Activated naive CD8-positive, alpha-beta T cell treated with anti-CD3 and anti-CD28 coated beads, Interleukin-2, amount 50 U/mL, for 16 hours (primary cell): Measurements from ENCODE around the gene DHRS4.

Source experiments
- DNase-seq: peaks from one replicate; pipeline ENCODE4 v3.0.0-alpha.2; 2020; ENCODE audit warnings: low read depth, low spot score

Gene DHRS4

DNA sequence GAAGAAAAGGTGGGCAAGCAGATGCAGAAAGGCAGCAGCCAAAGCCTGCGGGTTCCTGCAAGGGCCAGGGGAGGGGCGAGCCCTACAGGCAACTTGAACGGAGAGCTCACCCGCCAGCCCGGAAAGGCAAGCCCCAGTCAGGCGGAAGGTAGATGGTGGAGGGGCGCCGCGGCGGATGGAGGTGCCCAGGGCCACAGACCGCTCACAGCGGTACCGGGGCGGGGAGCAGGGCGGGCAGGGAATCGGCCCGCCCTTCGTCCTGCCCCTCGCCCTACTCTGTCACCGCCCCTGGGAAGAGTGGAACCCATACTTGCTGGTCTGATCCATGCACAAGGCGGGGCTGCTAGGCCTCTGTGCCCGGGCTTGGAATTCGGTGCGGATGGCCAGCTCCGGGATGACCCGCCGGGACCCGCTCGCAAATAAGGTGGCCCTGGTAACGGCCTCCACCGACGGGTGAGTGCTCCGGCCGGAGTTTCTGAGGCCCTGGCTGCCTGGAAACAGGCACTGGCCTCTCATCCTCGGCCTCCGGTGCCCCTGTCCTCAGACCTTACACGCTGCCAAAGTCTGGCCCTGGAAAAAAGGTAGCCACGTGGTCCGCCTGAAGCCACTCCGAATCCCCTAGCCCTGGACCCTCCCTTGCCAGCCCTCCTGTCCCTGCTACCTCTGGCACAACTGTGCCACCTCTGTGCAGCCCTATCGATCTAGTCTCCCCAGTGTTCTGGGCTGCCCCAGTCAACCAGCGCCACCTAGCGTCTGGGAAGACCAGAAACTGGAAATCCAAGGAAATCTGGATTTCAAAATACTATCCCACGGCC, at the start of gene DHRS4:
TSS of gene DHRS4 (plus strand) at position 307 of the 815 bp plus-strand sequence. CDS start at position 326, 19 bp downstream.
- peak; percentile 47 for DNase-seq

DNA sequence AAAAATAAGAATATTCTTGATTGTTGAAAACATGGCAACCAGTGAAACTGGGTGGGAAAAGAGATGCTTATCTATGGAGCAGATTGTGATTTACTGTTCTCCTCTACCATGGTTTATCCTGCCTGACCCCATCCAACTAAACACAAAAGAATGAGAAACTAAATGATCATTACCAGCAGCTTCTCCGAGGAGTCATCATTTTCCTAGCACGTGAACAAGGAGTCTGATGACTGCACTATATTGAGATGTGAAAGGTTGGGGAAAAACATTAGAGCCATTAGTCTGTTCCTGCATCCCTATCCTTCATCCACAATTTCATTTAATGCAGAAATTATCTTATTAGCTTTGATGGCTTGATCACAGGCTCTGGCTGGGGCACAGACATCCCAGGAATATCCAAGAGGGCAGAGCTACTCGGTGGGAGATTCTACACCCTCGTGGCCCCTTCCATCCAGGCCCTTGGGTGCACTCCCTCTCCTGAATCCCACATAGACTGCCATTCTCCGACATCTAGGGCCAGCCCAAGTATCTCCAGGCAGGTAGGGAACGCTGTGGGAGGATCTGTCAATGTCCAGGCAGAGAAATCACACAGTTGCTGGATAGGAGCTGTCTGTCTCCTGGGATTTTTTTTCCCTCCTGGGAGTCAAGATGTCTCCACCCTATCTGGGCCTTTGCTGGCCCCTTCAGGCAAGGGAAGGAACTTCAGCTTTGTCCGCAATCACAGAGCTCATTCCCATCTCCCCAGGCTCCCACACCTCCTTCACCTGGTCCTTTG, 43.3 kb upstream of the DHRS4 start:
- DNase-seq: no peak

DNA sequence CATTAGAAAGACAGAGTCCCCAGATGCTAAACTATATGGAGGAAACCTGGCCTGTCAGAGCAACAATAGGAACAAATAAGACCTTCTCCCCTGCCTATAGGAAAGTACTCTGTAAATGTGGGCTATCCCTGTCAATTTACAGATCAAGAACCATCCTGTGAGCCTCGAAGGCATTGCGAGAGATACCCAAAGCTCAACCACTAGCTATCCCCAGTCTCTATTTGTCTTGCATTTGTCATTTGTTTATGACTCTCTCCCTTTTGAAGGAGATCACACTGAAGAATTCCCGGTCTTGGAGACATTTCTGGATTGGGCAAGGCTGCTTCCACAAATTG, 42.7 kb upstream of the DHRS4 start:
- no peak for DNase-seq

DNA sequence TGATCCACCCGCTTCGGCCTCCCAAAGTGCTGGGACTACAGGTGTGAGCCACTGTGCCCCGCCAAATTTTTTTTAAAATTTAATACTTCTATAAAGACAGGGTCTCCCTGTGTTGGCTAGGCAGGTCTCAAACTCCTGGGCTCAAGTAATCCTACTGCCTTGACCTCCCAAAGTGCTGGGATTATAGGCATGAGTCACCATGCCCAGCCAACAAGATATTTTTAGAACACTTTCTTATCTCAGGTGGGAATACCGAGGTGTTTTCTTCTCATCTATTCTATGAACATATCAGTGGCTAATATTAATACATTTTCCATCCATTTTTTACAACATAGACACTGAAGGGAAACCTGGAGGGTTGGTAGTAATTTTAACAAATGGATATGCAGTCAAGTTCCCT, 38.0 kb upstream of the DHRS4 start:
- no peak for DNase-seq

DNA sequence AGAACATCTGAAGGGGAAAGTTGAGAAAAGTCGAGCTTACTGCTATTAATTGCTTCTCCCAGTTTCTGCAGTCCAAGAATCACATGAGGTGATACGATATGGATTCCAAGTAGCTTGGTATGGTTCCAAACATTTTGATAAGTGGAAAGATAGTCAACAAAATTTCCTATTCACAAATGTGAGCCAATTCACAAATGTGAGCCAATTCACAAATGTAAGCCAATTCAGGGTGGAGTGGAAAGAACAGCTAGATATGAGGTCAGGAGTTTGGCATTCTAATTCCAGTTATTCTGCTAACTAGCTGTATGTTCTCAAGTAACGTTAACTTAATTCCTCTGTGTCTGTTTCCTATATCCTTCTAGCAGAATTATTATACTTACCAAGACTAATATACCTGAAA, 37.6 kb upstream of the DHRS4 start:
- DNase-seq: no peak

DNA sequence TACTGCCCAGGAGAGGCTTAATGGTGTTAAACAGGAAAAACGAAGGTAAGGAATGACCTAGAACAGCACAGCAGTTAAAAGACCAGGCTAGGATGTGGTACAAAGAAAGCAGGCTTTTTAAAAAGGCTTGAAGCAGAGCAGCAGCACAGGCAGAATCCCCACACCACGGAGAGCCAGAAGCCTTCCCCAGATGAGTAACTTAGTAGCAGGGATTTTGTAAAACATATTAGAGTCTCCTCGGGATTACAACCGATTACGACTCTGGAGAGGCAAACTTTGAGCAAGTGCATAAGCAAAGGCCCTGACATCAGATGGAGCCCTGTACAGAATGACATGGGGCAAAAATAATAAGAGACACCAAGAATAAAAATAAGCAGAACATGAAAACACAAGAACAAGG, 37.1 kb upstream of the DHRS4 start:
- DNase-seq: no peak

DNA sequence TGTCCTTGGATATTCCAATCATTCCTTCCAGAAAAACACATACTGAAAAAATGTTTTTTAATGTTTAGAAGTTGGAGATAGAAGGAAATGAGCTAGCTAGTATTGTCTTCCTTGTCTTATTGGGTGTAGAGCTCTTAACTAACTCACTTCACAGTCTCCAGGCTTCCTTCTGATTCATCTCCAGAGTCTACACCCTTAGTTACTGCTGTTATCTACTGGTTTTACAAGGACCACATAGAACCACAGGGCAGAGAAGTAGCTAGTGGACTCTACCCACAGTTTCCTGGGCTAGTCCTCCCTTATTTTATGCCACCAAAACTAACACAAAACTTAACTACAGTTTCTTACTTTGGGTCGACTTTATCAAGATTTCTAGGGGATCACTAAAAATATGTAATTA, 31.0 kb upstream of the DHRS4 start:
- DNase-seq: no peak

DNA sequence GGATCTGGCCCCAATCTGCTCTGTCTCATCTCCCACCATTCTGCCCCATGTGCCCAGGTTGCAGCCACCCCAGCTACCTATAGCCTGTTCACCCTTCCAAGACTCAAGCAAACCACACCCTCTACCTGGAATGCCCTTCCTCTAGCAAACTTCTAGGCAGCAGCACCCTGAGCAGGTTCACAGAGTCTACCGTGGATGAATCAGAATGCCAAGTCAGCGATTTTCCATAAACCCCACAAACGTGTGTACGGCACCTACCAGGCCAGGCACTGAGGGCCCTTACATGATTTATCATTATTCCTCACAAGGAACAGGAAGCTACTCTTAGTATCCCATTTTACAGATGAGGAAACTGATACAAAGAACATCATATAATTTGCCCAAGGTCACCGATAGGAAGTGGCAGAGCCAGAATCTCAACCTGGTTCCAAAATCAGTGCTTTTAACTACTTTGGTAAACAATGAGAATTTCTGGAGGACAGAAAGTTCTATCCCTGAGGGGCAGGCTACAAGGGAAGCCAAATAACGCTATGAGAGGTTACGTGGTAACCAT, 28.0 kb upstream of the DHRS4 start:
- no peak for DNase-seq

DNA sequence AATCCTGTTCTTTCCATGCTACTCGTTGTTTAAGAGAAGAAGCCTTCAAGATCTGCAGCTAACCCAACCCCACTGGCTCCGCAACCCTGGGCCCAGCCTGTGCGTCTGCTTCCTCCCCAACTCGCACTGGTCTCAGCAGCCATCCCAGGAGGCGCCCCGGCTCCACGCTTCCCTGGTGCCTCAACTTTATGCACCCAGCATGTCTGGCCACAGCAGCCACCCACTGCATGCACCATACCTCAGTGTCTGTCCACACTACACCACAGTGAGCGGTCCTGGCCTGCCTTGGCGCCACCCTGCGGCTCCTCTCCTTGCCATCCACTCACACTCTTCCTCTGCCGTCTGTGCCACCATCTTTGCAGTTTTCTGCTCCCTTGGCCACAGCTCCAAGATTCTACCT, 27.0 kb upstream of the DHRS4 start:
- no peak for DNase-seq

DNA sequence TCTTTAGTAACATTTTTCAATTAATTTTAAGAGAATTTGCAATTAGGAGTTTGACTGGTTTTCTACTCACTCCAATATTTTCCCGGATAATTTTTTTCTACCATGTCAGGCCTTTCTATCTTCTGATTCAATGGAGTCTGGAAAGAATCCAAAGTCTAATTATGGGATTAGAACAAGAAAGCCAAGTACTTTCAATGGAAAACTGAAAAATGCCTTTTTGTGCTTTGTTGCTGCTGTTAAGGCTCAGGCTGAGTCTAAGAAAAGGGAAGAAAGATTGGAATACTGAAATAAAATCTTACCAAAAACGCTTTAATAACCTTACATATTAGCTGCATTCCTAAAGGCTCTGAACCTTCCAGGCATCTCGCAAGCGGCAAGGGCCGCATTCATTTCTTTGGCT, 24.4 kb upstream of the DHRS4 start:
- DNase-seq: no peak

DNA sequence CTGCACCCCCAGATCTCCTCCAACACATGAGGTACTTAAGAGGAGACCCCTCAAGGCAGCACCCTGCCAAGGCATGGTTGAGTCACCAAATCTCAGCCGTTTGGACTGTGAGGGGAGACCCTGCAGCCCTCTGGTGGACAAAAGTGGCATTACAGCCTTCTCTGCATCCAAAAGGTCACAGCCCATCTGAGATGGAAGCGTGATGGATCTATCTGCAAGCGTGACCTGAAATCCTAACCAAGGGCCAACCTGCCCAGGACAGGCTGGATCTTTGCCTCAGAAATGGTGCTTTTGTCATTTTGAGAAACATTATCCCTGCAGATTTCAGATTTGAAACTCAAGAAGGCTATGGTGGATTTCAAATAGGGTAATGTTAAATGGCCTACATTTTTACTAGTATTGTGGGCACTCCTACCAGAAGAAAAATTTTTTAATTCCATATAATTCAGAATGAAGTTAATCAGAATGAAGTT, 23.7 kb upstream of the DHRS4 start:
- DNase-seq: peak; percentile 74

DNA sequence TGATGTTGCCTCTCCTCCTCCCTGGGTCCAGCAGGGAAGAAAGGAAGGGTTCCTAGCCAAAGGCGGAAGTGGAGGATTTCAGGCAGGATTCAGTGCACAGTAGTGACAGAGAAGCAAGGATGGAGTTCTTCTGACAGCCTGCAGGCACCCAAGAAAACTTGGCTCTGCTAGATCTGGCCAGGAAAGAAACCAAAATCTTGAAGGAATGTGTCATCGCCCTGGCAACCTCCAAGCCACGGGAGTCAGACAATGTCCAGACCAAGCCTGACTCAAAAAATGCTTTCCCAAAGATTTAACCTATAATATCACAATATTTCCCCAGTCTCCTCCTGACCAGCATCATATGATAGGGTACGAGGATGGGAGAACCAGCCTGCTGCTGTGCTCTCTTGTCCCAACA, 22.8 kb upstream of the DHRS4 start:
- no peak for DNase-seq

DNA sequence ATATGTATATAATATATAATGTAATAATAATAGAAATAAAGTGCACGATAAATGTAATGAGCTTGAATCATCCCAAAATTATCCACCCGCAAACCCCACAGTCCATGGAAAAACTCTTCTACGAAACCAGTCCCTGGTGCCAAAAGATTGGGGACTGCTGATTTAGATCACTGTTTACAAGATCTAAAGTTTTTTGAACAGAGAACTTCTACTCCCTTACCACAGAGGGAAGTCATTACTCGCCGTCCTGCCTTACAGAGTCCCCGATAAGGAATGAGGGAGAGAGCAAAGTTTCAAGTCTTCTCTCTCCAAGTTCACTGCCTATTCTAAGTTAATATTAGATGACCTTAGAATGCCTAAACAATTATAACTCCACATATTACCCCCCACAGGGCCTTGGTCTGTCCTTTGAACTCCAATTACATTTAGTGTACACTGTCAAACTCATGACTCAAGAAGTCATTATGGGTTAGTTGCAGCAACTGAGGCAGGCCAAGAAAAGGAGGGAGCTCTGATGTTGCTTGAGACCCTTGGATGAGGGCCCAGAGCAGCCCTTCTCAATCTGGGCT, 21.8 kb upstream of the DHRS4 start:
- DNase-seq: no peak

DNA sequence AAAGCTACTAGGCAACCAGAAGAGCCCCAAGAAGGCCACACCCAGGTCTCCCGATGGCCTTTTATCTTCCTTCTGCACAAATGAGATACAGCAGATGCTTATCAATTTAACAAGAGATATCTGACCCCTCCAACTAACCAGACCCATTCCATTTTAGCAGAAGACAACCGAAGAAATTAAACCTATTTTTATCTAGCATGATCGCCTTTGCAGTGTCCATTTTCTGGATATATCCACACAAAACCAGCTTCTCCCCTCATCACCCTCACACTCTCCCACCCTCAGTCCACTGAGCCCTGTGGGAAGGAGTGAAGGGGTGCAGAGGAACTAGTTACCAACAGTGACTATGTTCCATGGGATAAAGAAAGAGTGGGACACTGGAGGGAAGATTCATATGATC, 20.9 kb upstream of the DHRS4 start:
- no peak for DNase-seq

DNA sequence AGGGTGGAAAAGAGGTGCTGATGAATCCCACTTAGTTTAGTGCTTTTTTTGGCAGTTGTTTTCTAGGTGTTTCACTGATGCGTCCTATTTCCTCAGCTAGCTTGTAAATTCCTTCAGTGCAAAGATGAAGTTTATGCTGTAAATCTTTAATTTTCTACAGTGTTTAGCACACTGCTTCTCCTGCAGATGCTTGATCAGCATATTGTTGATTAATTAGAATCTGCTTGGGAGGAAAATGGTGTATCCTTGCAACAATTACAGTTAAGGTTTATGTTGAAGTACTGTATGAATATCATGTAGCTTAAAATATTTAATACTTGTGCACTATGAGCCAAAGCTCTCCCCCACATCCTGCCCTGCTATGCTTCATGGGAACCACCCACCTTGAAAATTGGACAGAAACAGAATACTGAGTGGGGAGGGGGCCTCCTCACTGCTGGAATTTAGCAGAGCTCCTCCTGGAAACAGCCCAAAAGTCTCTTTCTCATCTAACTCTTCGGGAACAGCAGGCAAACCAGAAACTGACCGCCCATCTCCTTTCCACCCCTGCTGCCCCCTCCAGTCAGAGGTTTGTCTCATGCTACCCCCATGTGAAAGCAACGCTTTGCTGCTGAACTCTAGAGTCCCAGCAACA, 20.3 kb upstream of the DHRS4 start:
- DNase-seq: no peak

DNA sequence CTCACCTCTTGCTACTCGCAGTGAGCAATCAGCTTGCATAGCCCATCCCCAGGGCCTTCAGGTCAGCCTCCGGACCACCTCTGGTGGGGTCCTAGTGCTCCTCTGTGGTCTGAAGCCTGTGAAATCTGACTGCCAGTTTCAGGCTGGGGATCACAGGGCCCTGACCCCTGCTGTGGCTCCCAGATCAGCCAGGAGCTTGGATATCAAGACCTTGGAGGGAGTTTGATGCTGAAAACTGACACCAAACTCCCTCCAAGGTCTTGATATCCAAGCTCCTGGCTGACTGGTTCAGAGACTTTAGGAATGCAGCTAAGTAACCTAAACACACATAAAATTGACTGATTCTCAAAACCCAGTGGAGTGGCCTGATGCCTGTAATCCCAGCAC, 19.8 kb upstream of the DHRS4 start:
- DNase-seq: no peak

DNA sequence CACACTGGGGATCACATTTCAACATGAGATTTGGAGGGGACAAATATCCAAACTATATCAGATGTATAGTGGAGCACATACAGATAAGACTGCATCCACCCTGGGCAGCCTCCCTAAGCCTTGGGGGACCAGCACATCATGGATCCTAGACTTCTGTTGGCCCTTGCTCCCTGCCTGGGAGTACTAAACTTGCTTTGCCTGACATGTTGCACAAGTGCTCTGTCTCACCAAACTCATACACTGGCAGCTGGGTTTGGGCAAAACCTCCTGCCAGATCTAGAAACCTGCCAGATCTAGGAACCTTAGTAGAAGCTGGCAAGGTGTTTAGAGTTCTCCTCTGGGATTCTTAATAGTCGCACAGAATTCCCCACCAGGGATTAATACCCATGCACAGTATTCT, 18.4 kb upstream of the DHRS4 start:
- DNase-seq: no peak

DNA sequence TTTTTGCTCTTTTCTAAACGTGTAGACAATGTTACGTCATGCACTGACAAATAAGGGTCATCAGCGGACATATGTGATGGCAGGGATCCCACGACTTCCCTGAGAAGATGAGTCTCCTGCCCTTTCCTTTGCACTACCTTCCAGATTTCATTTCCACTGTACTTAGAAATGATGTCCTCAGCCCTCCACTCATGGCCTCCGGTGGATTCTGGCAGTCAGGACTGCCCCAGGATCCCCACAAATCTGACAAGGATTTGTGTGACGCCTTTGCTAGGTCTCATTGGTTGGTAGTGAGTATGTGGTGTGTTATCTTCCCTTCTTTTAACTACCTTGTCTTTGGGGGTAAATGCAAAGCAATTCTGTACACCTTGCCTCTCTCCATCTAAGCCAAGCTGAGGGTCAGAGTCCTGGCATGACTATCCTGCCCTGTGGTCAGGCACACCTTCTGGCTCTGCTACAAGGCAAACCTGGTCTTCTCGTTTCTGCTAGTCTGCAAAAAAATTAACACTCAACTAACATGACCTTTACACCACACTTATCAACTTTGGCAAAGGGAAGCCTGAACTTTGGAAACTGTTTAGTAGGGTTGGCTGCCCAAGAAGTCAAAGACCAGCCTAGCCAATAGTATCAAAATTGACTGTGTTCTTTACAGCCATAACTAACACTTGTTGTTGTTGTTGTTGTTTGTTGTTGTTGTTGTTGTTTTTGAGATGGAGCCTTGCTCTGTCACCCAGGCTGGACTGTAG, 17.3 kb upstream of the DHRS4 start:
- no peak for DNase-seq

DNA sequence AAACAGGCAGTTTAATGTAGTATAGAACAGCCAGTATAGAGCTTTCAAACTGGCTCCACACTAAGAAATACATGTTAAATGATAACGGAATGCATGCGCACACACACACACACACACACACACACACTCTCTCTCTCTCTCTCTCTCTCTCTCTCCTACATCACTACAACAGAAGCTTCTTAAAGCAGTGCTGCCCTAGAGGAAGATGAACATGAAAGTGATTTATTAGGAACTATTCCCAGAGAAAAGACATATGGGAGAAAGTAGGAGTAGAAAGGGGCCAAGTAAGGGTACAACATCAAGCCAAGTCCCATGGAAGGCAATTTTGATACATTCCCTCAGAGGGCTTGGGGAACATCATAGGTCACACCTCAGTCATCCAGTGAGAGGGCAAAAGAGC, 16.4 kb upstream of the DHRS4 start:
- no peak for DNase-seq

DNA sequence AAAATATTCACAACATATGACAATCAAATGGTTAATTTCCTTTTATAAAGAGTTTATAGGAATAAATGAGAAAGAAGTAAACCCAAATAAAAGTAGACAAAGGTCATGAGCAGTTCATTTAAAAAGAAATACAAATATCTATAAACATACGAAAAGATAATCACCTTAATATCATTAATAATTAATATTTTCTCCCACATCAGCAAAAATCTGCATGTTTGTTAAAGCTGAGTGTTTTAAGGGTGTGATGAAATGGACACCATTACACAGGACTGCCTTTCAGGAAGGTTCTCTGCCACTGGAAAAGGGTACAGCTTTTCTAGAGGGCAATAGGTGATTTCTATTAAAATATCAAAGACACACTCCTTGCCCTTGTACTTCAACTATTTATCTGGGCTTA, 14.7 kb upstream of the DHRS4 start:
- no peak for DNase-seq

DNA sequence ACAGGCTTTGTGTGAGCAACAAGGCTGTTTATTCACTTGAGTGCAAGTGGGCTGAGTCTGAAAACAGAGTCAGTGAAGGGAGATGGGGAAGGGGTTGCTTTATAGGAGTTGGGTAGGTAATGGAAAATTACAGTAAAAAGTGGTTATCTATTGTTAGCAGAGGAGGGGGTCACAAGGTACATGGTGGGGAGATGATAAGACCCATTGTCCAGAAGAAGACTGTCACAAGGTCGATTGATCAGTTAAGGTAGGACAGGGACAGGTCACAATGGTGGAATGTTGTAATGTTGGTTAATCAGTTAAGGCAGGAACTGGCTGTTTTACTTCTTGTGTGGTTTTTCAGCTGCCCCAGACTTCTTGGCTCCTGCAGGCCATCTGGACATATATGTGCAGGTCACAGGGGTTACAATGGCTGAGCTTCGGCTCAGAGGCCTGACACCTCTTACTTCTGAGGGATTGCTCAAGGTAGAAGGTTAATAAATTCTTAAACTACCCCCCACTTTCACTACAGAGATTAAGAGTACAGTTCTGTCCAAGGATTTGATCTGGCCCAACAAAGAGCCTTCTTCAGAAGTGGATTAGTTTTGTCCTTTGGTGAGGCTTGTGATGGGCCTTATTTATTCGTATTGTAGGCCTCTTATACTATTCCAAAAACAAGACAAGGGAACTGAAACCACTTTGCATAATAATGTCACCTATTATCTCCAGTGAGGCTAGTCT, 13.8 kb upstream of the DHRS4 start:
- DNase-seq: no peak
